Measurements from ENCODE around the gene CHCT1.
A peak's percentile ranks its signal among the peaks of the same experiment; 100 is the strongest.
"Not testable (repeated sequence)": the region's sequence is repeated elsewhere in the genome, so short reads cannot be mapped to it uniquely, and the experiment has no call there.

CHCT1 gene

DNA sequence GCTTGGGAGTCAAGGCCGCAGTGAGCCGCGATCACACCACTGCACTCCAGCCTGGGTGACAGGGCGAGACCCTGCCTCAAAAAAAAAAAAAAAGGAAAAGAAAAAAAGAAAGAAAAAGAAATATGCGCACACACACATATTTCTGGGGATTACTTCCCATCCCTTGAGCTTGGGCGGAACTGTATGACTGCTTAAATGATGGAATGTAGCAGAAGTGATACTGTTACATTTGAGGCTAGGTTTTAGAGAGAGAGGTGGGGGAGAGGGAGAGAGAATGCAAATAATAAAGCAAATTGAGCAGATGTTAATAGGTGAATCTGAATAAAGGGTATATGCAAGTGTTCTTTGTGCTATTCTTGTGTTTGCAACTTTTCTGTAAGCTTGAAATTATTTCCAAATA, 18.3 kb upstream of the CHCT1 start:
- H3K4me1 ChIP-seq (ENCODE audit: control insufficient read depth, insufficient read depth, low read length): peaks cover under 1% of the 10 kb centered on the region
- H3K9ac ChIP-seq (ENCODE audit: low read depth, low read length): no peak overlapping the region
- H3K9me3 ChIP-seq (replicated peaks; ENCODE audit: low read length): no peaks in the 10 kb centered on the region
- H3K27me3 ChIP-seq (ENCODE audit: control insufficient read depth, insufficient read depth, low read length): no peaks in the 10 kb centered on the region
- no peaks in the 10 kb centered on the region for H3K36me3 ChIP-seq (ENCODE audit: insufficient read depth, low read length)
- H3K4me2 ChIP-seq (ENCODE audit: low read length): no peak overlapping the region
- no peak overlapping the region for H3K4me3 ChIP-seq (ENCODE audit: low read length)

DNA sequence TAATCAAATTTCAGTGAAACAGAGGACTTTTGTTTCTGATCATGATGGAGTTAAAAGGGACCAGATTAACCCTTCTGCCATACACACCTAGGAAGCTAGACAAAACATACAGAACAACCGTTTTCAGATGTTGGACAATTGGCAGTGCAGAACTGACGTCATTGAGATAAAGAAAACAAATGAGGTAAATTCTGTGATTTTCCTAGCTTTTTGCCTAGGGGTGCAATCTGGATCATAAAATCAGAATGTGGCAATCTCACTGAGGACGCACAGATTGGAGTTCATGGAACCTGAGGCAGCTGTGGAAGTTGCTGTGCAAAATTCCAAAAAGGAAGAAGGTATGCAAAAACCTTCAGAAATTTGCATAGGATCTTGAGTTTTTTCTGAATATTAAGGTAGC, 15.4 kb upstream of the CHCT1 start:
- peaks cover 3% of the 10 kb centered on the region for H3K4me1 ChIP-seq (ENCODE audit: control insufficient read depth, insufficient read depth, low read length)
- no peak overlapping the region for H3K4me3 ChIP-seq (ENCODE audit: low read length)
- H3K27me3 ChIP-seq (ENCODE audit: control insufficient read depth, insufficient read depth, low read length): no peaks in the 10 kb centered on the region
- no peaks in the 10 kb centered on the region for H3K36me3 ChIP-seq (ENCODE audit: insufficient read depth, low read length)
- H3K9me3 ChIP-seq (replicated peaks; ENCODE audit: low read length): no peaks in the 10 kb centered on the region
- no peak overlapping the region for H3K4me2 ChIP-seq (ENCODE audit: low read length)
- H3K9ac ChIP-seq (ENCODE audit: low read depth, low read length): no peak overlapping the region

- Histone ChIP-seq H3K9me3 (replicated peaks; ENCODE audit: low read length) (no peaks in the 10 kb centered on the region), H3K9ac (ENCODE audit: low read depth, low read length) (no peak overlapping the region), H3K4me2 (ENCODE audit: low read length) (no peak overlapping the region), H3K27me3 (ENCODE audit: control insufficient read depth, insufficient read depth, low read length) (no peaks in the 10 kb centered on the region), H3K36me3 (ENCODE audit: insufficient read depth, low read length) (no peaks in the 10 kb centered on the region), H3K4me1 (ENCODE audit: control insufficient read depth, insufficient read depth, low read length) (peaks cover 3% of the 10 kb centered on the region), H3K4me3 (ENCODE audit: low read length) (no peak overlapping the region)
Measured at GRCh38 chr17:60410001-60410400, 12.3 kb upstream of the CHCT1 start.

DNA sequence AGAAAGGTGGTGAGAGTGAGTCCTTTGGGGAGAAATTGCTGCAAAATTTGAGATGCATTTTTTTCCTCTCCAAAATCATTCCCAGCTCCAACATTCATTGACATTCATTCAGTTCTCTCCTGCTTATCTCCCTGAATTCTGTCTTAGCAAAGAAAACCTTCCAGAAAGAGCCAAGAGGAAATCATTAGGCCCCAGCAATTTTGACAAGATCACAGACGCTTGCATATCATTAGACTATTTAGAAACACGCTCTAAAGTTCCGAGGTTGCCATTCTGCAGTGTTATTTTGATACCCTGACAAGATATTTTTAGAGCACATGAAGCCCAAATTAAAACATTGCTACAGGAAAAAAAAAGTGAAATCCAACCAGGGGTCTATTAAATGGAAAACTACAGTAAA, 9.6 kb upstream of the CHCT1 start:
- H3K9me3 ChIP-seq (replicated peaks; ENCODE audit: low read length): no peaks in the 10 kb centered on the region

GRCh38 chr17:60415146-60415545, 7.1 kb upstream of the CHCT1 start:
- Histone ChIP-seq H3K36me3 (ENCODE audit: insufficient read depth, low read length) (no peaks in the 10 kb centered on the region), H3K4me1 (ENCODE audit: control insufficient read depth, insufficient read depth, low read length) (no peaks in the 10 kb centered on the region), H3K27me3 (ENCODE audit: control insufficient read depth, insufficient read depth, low read length) (no peaks in the 10 kb centered on the region), H3K9me3 (replicated peaks; ENCODE audit: low read length) (no peaks in the 10 kb centered on the region), H3K4me3 (ENCODE audit: low read length) (no peak overlapping the region), H3K9ac (ENCODE audit: low read depth, low read length) (no peak overlapping the region), H3K4me2 (ENCODE audit: low read length) (no peak overlapping the region)

More for the DNA sequence above, 9.6 kb upstream of the CHCT1 start:
- Histone ChIP-seq H3K4me3 (ENCODE audit: low read length) (no peak overlapping the region), H3K9ac (ENCODE audit: low read depth, low read length) (no peak overlapping the region), H3K27me3 (ENCODE audit: control insufficient read depth, insufficient read depth, low read length) (no peaks in the 10 kb centered on the region), H3K4me1 (ENCODE audit: control insufficient read depth, insufficient read depth, low read length) (peaks cover 3% of the 10 kb centered on the region), H3K36me3 (ENCODE audit: insufficient read depth, low read length) (no peaks in the 10 kb centered on the region), H3K4me2 (ENCODE audit: low read length) (no peak overlapping the region)

GRCh38 chr17:60416368-60416925, 5.8 kb upstream of the CHCT1 start:
- Histone ChIP-seq H3K9ac (ENCODE audit: low read depth, low read length) (no peak overlapping the region), H3K36me3 (ENCODE audit: insufficient read depth, low read length) (no peaks in the 10 kb centered on the region), H3K9me3 (replicated peaks; ENCODE audit: low read length) (no peaks in the 10 kb centered on the region), H3K4me3 (ENCODE audit: low read length) (no peak overlapping the region), H3K4me2 (ENCODE audit: low read length) (no peak overlapping the region), H3K27me3 (ENCODE audit: control insufficient read depth, insufficient read depth, low read length) (no peaks in the 10 kb centered on the region), H3K4me1 (ENCODE audit: control insufficient read depth, insufficient read depth, low read length) (no peaks in the 10 kb centered on the region)

DNA sequence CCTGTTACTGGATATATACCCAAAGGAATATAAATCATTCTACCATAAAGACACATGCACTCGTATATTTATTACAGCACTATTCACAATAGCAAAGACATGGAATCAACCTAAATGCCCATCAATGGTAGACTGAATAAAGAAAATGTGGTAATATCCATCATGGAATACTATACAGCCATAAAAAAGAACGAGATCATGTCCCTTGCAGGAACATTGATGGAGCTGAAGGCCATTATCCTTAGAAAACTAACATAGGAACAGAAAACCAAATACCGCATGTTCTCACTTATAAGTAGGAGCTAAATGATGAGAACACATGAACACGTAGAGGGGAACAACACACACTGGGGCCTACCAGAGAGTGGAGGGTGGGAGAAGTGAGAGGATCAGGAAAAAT, 3.3 kb upstream of the CHCT1 start:
- H3K4me2 ChIP-seq (ENCODE audit: low read length); H3K9me3 ChIP-seq (replicated peaks; ENCODE audit: low read length); H3K4me1 ChIP-seq (ENCODE audit: control insufficient read depth, insufficient read depth, low read length); H3K36me3 ChIP-seq (ENCODE audit: insufficient read depth, low read length); H3K4me3 ChIP-seq (ENCODE audit: low read length); H3K27me3 ChIP-seq (ENCODE audit: control insufficient read depth, insufficient read depth, low read length); H3K9ac ChIP-seq (ENCODE audit: low read depth, low read length): not testable (repeated sequence)

DNA sequence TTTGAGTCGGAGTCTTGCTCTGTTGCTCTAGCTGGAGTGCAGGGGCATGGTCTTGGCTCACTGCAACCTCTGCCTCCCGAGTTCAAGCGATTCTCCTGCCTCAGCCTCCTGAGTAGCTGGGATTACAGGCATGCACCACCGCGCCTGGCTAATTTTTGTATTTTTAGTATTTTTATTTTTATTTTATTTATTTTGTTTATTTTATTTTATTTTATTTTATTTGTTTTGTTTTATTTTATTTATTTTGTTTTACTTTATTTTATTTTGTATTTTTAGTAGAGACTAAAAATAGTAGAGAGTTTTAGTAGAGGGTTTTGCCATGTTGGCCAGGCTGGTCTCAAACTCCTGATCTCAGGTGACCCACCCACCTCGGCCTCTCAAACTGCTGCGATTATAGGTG, 2.4 kb upstream of the CHCT1 start:
- not testable (repeated sequence) for H3K36me3 ChIP-seq (ENCODE audit: insufficient read depth, low read length); H3K4me3 ChIP-seq (ENCODE audit: low read length)

GRCh38 chr17:60421273-60422161, 772 bp upstream of the CHCT1 start:
- peak overlapping the region; percentile 76 for H3K9ac ChIP-seq (ENCODE audit: low read depth, low read length)

More for the DNA sequence above, 2.4 kb upstream of the CHCT1 start:
- not testable (repeated sequence) for H3K27me3 ChIP-seq (ENCODE audit: control insufficient read depth, insufficient read depth, low read length); H3K4me2 ChIP-seq (ENCODE audit: low read length); H3K9ac ChIP-seq (ENCODE audit: low read depth, low read length); H3K9me3 ChIP-seq (replicated peaks; ENCODE audit: low read length); H3K4me1 ChIP-seq (ENCODE audit: control insufficient read depth, insufficient read depth, low read length)

GRCh38 chr17:60423865-60424264, 1.6 kb downstream of the CHCT1 start:
- no peak overlapping the region for H3K9ac ChIP-seq (ENCODE audit: low read depth, low read length)
- H3K4me2 ChIP-seq (ENCODE audit: low read length): no peak overlapping the region
- no peaks in the 10 kb centered on the region for H3K9me3 ChIP-seq (replicated peaks; ENCODE audit: low read length)
- peaks cover 6% of the 10 kb centered on the region for H3K4me1 ChIP-seq (ENCODE audit: control insufficient read depth, insufficient read depth, low read length)
- no peak overlapping the region for H3K4me3 ChIP-seq (ENCODE audit: low read length)
- no peaks in the 10 kb centered on the region for H3K36me3 ChIP-seq (ENCODE audit: insufficient read depth, low read length)
- peaks cover 7% of the 10 kb centered on the region for H3K27me3 ChIP-seq (ENCODE audit: control insufficient read depth, insufficient read depth, low read length)

More at GRCh38 chr17:60421273-60422161, 772 bp upstream of the CHCT1 start:
- H3K9me3 ChIP-seq (replicated peaks; ENCODE audit: low read length): no peaks in the 10 kb centered on the region
- peaks cover 6% of the 10 kb centered on the region for H3K4me1 ChIP-seq (ENCODE audit: control insufficient read depth, insufficient read depth, low read length)
- peak overlapping the region; percentile 97 for H3K4me2 ChIP-seq (ENCODE audit: low read length)
- H3K36me3 ChIP-seq (ENCODE audit: insufficient read depth, low read length): no peaks in the 10 kb centered on the region
- peak overlapping the region; percentile 73 for H3K4me3 ChIP-seq (ENCODE audit: low read length)
- peaks cover under 1% of the 10 kb centered on the region for H3K27me3 ChIP-seq (ENCODE audit: control insufficient read depth, insufficient read depth, low read length)

DNA sequence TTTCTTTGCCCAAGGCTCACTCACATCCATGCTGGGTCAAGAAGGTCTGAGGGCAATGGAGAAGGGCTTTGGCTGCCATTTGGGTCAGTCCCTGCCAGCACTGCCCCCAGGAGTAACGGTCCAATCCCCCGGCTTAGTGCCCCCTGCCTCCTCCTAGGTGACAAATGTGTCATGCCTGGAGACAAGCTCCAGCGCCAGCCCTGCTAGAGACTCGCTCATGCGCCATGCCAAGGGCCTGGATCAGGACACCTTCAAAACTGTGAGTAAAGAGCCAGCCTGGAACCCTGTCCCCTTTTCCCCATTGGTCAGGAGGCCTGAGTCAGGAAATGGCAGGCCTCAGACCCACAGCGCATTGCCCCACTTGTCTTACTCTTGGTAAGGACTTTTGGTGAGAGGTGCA, 3.3 kb downstream of the CHCT1 start:
- Histone ChIP-seq H3K9me3 (replicated peaks; ENCODE audit: low read length) (no peaks in the 10 kb centered on the region), H3K27me3 (ENCODE audit: control insufficient read depth, insufficient read depth, low read length) (peaks cover 13% of the 10 kb centered on the region), H3K9ac (ENCODE audit: low read depth, low read length) (no peak overlapping the region), H3K36me3 (ENCODE audit: insufficient read depth, low read length) (no peaks in the 10 kb centered on the region), H3K4me1 (ENCODE audit: control insufficient read depth, insufficient read depth, low read length) (peaks cover 6% of the 10 kb centered on the region), H3K4me2 (ENCODE audit: low read length) (no peak overlapping the region), H3K4me3 (ENCODE audit: low read length) (no peak overlapping the region)

DNA sequence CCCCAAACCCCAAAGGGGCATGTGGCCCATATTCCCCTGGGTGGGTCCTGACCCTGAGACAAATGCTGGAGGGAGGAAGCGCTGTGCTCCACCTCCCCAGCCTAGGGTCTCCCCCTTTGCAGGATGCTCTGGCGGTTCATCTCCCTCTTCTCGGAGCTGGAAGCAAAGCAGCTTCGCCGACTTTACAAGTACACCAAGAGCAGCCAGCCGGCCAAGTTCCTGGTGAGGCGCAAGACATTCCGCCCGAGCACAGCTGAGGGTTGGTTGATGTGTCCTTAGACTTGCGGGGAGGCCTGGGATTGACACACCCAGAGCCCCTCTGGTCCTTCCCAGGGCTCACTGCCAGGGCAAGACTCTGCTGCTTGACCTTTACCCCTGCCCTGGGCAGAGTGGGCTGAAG, 4.3 kb downstream of the CHCT1 start:
- Histone ChIP-seq H3K36me3 (ENCODE audit: insufficient read depth, low read length) (no peaks in the 10 kb centered on the region), H3K4me1 (ENCODE audit: control insufficient read depth, insufficient read depth, low read length) (peaks cover 5% of the 10 kb centered on the region), H3K4me3 (ENCODE audit: low read length) (no peak overlapping the region), H3K4me2 (ENCODE audit: low read length) (no peak overlapping the region), H3K9me3 (replicated peaks; ENCODE audit: low read length) (no peaks in the 10 kb centered on the region), H3K27me3 (ENCODE audit: control insufficient read depth, insufficient read depth, low read length) (peaks cover 16% of the 10 kb centered on the region), H3K9ac (ENCODE audit: low read depth, low read length) (no peak overlapping the region)
